ENCODE results near the gene MCF2L.

MCF2L gene

DNA sequence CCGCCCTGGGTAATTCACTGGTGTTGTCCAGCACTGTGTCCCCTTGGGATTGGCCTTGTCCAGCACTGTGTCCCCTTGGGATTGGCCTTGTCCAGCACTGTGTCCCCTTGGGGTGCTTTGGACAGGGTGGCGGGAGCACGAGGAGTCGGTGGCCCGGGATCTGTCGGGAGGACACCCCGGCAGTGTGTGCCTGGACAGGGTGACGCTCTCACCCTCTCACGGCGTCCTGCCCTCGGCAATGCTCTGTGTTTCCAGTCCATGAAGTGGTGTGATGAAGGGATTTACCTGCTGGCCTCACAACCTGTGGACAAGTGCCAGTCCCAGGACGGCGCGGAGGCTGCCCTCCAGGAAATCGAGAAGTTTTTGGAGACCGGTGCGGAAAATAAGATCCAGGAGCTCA is 106.7 kb downstream of the MCF2L start:
- Histone ChIP-seq H3K14ac (ENCODE audit: low read length) (no peak overlapping the region), H2BK15ac (ENCODE audit: low read length) (no peak overlapping the region), H2BK120ac (ENCODE audit: low read depth, low read length) (no peak overlapping the region), H3K4me1 (ENCODE audit: control insufficient read depth in 2 of 2, insufficient read depth in 1 of 2, low read depth in 1 of 2, low read length in 2 of 2) (no peaks in the 10 kb centered on the region), H3K4ac (ENCODE audit: low read length) (no peak overlapping the region), H3K9me3 (replicated peaks in 1 of 2; ENCODE audit: control insufficient read depth in 2 of 2, insufficient read depth in 1 of 2, low read depth in 1 of 2, low read length in 2 of 2) (peaks cover 0 to 5% of the 10 kb centered on the region in 2 donors), H3K27me3 (ENCODE audit: control insufficient read depth in 3 of 3, insufficient read depth in 3 of 3, low read depth in 1 of 3, low read length in 3 of 3) (no peaks in the 10 kb centered on the region), H2AFZ (ENCODE audit: low read length) (no peak overlapping the region), H3K4me2 (ENCODE audit: insufficient read depth, low read length, poor library complexity, severe bottlenecking) (no peak overlapping the region), H3K36me3 (replicated peaks in 1 of 2; ENCODE audit: control insufficient read depth in 2 of 2, insufficient read depth in 2 of 2, low read length in 2 of 2) (peaks cover 30 to 43% of the 10 kb centered on the region in 2 donors), H2BK5ac (ENCODE audit: low read length) (no peak overlapping the region), H4K91ac (ENCODE audit: low read depth, low read length, poor library complexity) (no peak overlapping the region), H3K18ac (ENCODE audit: low read length) (no peak overlapping the region), H3K27ac (replicated peaks; ENCODE audit: low read length) (no peak overlapping the region), H3K9ac (ENCODE audit: low read depth, low read length, poor library complexity) (no peak overlapping the region), H2BK12ac (ENCODE audit: low read length) (no peak overlapping the region), H3K4me3 (ENCODE audit: low read length in 2 of 2) (peak overlapping the region in 1 of 2 donors; percentile 1), H2AK5ac (ENCODE audit: low read depth, low read length) (no peak overlapping the region), H3K79me1 (ENCODE audit: low read depth, low read length) (peaks cover 6% of the 10 kb centered on the region), H4K8ac (ENCODE audit: low read depth, low read length) (no peak overlapping the region), H3K23ac (ENCODE audit: low read depth, low read length, poor library complexity) (no peak overlapping the region)
- no CpG with 5 or more reads among the region's 17 CpGs for WGBS, 2 donors (ENCODE audit: extremely low coverage in 2 of 2, insufficient read length in 2 of 2, insufficient replicate concordance in 1 of 2)
- no peak for DNase-seq (ENCODE audit: low spot score)

DNA sequence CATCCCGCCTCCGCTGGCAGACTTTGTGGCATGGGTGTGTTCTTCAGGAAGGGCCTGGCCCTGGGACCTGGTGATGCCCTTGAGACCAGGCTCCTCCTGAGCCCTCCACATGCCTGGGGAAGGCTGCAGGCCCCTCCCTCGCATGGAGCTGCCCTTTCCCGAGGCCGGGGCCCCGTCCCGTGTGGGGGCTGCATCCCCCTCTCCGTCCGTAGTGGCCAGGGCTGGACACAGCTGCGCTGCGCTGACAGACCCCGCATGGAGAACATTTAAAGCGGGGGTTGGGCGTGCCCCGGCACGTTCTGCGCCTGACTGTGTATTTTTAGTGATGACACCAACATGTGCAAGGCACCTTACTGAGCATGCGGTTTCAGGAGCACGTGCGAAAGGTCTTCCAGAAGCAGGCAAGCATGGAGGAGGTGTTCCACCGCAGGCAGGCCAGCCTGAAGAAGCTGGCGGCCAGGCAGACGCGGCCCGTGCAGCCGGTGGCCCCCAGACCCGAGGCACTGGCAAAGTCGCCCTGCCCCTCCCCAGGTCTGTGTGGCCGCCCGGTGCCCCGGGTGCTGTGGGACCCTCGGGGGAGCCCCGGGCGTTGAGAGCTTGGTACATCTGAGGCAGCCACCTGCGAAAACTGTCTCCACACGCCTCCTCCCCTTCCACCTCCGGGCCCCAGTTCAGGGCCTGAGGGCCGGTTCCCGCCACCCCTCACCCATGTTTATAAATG is 107.8 kb downstream of the MCF2L start:
- H2BK120ac ChIP-seq (ENCODE audit: low read depth, low read length) = no peak overlapping the region
- no peak overlapping the region for H3K14ac ChIP-seq (ENCODE audit: low read length)
- no peak overlapping the region for H3K23ac ChIP-seq (ENCODE audit: low read depth, low read length, poor library complexity)
- peaks cover 32 to 40% of the 10 kb centered on the region in 2 donors for H3K36me3 ChIP-seq (replicated peaks in 1 of 2; ENCODE audit: control insufficient read depth in 2 of 2, insufficient read depth in 2 of 2, low read length in 2 of 2)
- H2BK15ac ChIP-seq (ENCODE audit: low read length) = no peak overlapping the region
- no CpG with 5 or more reads among the region's 39 CpGs for WGBS, 2 donors (ENCODE audit: extremely low coverage in 2 of 2, insufficient read length in 2 of 2, insufficient replicate concordance in 1 of 2)
- H3K27ac ChIP-seq (replicated peaks; ENCODE audit: low read length) = no peak overlapping the region
- H3K4me3 ChIP-seq (ENCODE audit: low read length in 2 of 2) = no peak overlapping the region
- H3K18ac ChIP-seq (ENCODE audit: low read length) = peak overlapping the region; percentile 28
- H2AK5ac ChIP-seq (ENCODE audit: low read depth, low read length) = no peak overlapping the region
- no peaks in the 10 kb centered on the region for H3K27me3 ChIP-seq (ENCODE audit: control insufficient read depth in 3 of 3, insufficient read depth in 3 of 3, low read depth in 1 of 3, low read length in 3 of 3)
- H3K4me2 ChIP-seq (ENCODE audit: insufficient read depth, low read length, poor library complexity, severe bottlenecking) = no peak overlapping the region
- H3K4ac ChIP-seq (ENCODE audit: low read length) = no peak overlapping the region
- no peak overlapping the region for H4K91ac ChIP-seq (ENCODE audit: low read depth, low read length, poor library complexity)
- H2BK12ac ChIP-seq (ENCODE audit: low read length) = no peak overlapping the region
- peaks cover 0 to 3% of the 10 kb centered on the region in 2 donors for H3K9me3 ChIP-seq (replicated peaks in 1 of 2; ENCODE audit: control insufficient read depth in 2 of 2, insufficient read depth in 1 of 2, low read depth in 1 of 2, low read length in 2 of 2)
- peaks cover 6% of the 10 kb centered on the region for H3K79me1 ChIP-seq (ENCODE audit: low read depth, low read length)
- H4K8ac ChIP-seq (ENCODE audit: low read depth, low read length) = no peak overlapping the region
- no peaks in the 10 kb centered on the region for H3K4me1 ChIP-seq (ENCODE audit: control insufficient read depth in 2 of 2, insufficient read depth in 1 of 2, low read depth in 1 of 2, low read length in 2 of 2)
- peak overlapping the region; percentile 30 for H3K9ac ChIP-seq (ENCODE audit: low read depth, low read length, poor library complexity)
- H2BK5ac ChIP-seq (ENCODE audit: low read length) = no peak overlapping the region
- no peak overlapping the region for H2AFZ ChIP-seq (ENCODE audit: low read length)
- DNase-seq (ENCODE audit: low spot score) = no peak

DNA sequence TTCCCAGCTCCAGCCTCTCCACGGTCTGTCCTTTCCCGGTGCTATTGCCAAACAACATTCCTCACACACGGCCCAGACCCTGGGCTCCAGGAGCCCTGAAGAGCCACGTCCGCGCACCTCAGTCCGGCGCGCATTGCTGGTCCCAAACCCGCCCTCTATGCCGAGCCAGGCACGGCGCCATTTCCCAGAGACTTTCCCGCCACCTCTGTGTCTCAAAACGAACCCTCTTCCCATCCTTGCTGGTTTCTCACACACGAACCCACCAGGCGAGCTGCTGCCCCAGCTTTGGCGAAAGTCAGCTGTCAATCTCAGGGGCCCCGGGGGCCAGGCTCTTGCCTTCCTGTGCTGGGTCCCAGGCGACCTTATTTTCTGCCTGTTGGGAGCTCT is 108.5 kb downstream of the MCF2L start:
- Histone ChIP-seq H3K4me2 (ENCODE audit: insufficient read depth, low read length, poor library complexity, severe bottlenecking) (no peak overlapping the region), H3K79me1 (ENCODE audit: low read depth, low read length) (peaks cover 6% of the 10 kb centered on the region), H2BK15ac (ENCODE audit: low read length) (no peak overlapping the region), H2AFZ (ENCODE audit: low read length) (no peak overlapping the region), H3K27ac (replicated peaks; ENCODE audit: low read length) (no peak overlapping the region), H2BK5ac (ENCODE audit: low read length) (no peak overlapping the region), H2BK120ac (ENCODE audit: low read depth, low read length) (no peak overlapping the region), H2AK5ac (ENCODE audit: low read depth, low read length) (no peak overlapping the region), H2BK12ac (ENCODE audit: low read length) (no peak overlapping the region), H3K23ac (ENCODE audit: low read depth, low read length, poor library complexity) (no peak overlapping the region), H3K14ac (ENCODE audit: low read length) (no peak overlapping the region), H3K4me3 (ENCODE audit: low read length in 2 of 2) (no peak overlapping the region), H3K18ac (ENCODE audit: low read length) (no peak overlapping the region), H3K9ac (ENCODE audit: low read depth, low read length, poor library complexity) (no peak overlapping the region), H4K91ac (ENCODE audit: low read depth, low read length, poor library complexity) (no peak overlapping the region), H3K4me1 (ENCODE audit: control insufficient read depth in 2 of 2, insufficient read depth in 1 of 2, low read depth in 1 of 2, low read length in 2 of 2) (no peaks in the 10 kb centered on the region), H3K27me3 (ENCODE audit: control insufficient read depth in 3 of 3, insufficient read depth in 3 of 3, low read depth in 1 of 3, low read length in 3 of 3) (no peaks in the 10 kb centered on the region), H3K4ac (ENCODE audit: low read length) (no peak overlapping the region), H3K9me3 (replicated peaks in 1 of 2; ENCODE audit: control insufficient read depth in 2 of 2, insufficient read depth in 1 of 2, low read depth in 1 of 2, low read length in 2 of 2) (no peaks in the 10 kb centered on the region), H4K8ac (ENCODE audit: low read depth, low read length) (no peak overlapping the region), H3K36me3 (replicated peaks in 1 of 2; ENCODE audit: control insufficient read depth in 2 of 2, insufficient read depth in 2 of 2, low read length in 2 of 2) (peaks cover 33 to 40% of the 10 kb centered on the region in 2 donors)
- no CpG with 5 or more reads among the region's 20 CpGs for WGBS, 2 donors (ENCODE audit: extremely low coverage in 2 of 2, insufficient read length in 2 of 2, insufficient replicate concordance in 1 of 2)
- no peak for DNase-seq (ENCODE audit: low spot score)

DNA sequence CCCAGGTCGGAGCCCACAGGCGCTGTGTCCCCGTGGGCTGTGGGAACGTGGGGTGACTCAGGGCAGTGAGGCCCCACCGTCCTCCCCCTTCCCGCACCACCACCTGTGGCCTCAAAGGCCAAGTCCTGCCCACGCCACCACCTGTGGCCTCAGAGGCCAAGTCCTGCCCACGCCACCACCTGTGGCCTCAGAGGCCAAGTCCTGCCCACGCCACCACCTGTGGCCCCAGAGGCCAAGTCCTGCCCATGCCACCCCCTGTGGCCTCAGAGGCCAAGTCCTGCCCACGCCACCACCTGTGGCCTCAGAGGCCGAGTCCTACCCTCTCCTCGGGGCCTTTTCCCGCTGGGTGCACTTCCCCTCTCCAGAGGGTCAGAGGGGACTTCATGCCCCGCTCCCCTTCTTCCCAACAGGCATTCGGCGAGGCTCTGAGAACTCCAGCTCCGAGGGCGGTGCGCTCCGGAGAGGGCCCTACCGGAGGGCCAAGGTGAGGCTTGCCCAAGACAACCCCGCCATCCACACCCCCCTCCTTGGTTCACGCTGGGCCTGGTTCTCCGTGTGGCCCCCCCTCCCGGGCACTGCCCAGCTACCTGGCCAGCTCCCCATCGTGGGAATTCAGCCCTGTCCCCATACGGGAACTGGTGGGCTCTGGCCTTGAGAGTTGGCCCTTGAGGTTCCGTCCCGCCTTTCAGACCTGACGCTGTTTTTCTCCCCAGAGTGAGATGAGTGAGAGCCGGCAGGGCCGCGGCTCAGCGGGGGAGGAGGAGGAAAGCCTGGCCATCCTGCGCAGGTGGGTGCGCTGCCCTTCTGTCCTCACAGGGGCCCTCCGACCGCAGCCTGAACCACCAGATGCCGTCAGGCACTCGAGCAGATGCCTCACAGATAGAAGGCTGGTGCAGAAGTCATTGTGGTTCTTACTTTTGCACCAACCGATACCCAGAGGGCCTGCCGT is 109.2 kb downstream of the MCF2L start:
- Histone ChIP-seq H2AK5ac (ENCODE audit: low read depth, low read length) (no peak overlapping the region), H3K14ac (ENCODE audit: low read length) (no peak overlapping the region), H3K4ac (ENCODE audit: low read length) (no peak overlapping the region), H2BK120ac (ENCODE audit: low read depth, low read length) (no peak overlapping the region), H2BK5ac (ENCODE audit: low read length) (no peak overlapping the region), H3K18ac (ENCODE audit: low read length) (no peak overlapping the region), H3K27me3 (ENCODE audit: control insufficient read depth in 3 of 3, insufficient read depth in 3 of 3, low read depth in 1 of 3, low read length in 3 of 3) (no peaks in the 10 kb centered on the region), H4K8ac (ENCODE audit: low read depth, low read length) (no peak overlapping the region), H3K4me1 (ENCODE audit: control insufficient read depth in 2 of 2, insufficient read depth in 1 of 2, low read depth in 1 of 2, low read length in 2 of 2) (no peaks in the 10 kb centered on the region), H2BK15ac (ENCODE audit: low read length) (no peak overlapping the region), H3K27ac (replicated peaks; ENCODE audit: low read length) (no peak overlapping the region), H3K9ac (ENCODE audit: low read depth, low read length, poor library complexity) (no peak overlapping the region), H4K91ac (ENCODE audit: low read depth, low read length, poor library complexity) (no peak overlapping the region), H2BK12ac (ENCODE audit: low read length) (no peak overlapping the region), H3K79me1 (ENCODE audit: low read depth, low read length) (peaks cover 6% of the 10 kb centered on the region), H3K23ac (ENCODE audit: low read depth, low read length, poor library complexity) (no peak overlapping the region), H3K4me3 (ENCODE audit: low read length in 2 of 2) (no peak overlapping the region), H3K36me3 (replicated peaks in 1 of 2; ENCODE audit: control insufficient read depth in 2 of 2, insufficient read depth in 2 of 2, low read length in 2 of 2) (peaks cover 32 to 38% of the 10 kb centered on the region in 2 donors), H3K4me2 (ENCODE audit: insufficient read depth, low read length, poor library complexity, severe bottlenecking) (no peak overlapping the region), H2AFZ (ENCODE audit: low read length) (no peak overlapping the region), H3K9me3 (replicated peaks in 1 of 2; ENCODE audit: control insufficient read depth in 2 of 2, insufficient read depth in 1 of 2, low read depth in 1 of 2, low read length in 2 of 2) (no peaks in the 10 kb centered on the region)
- DNase-seq (ENCODE audit: low spot score) = no peak
- WGBS, 2 donors (ENCODE audit: extremely low coverage in 2 of 2, insufficient read length in 2 of 2, insufficient replicate concordance in 1 of 2) = no CpG with 5 or more reads among the region's 42 CpGs

All from neuronal stem cell (in vitro differentiated cells).